Liver (tissue), 3 donors: ENCODE data around the gene MAP2K3.
"Not testable (repeated sequence)": the region's sequence is repeated elsewhere in the genome, so short reads cannot be mapped to it uniquely, and the experiment has no call there.

Source experiments
- FOXA1 ChIP-seq: IDR thresholded peaks from 2 replicates; pipeline ENCODE4 v1.6.1; 2016; ENCODE audit warnings: antibody characterized with exemption
- FOXA2 ChIP-seq: IDR thresholded peaks from 2 replicates; pipeline ENCODE4 v1.6.1; 2016; ENCODE audit warnings: antibody characterized with exemption
- GABPA ChIP-seq, 2 donors: IDR thresholded peaks in 1 of 2; conservative IDR thresholded peaks in 1 of 2; 2 replicates each; pipeline ENCODE4 v1.6.1; 2016; ENCODE audit warnings: antibody characterized with exemption in 2 of 2, mild to moderate bottlenecking in 1 of 2, moderate library complexity in 1 of 2
- HNF4A ChIP-seq, 2 donors: conservative IDR thresholded peaks; 2 replicates each; pipeline ENCODE4 v1.6.1; 2016; ENCODE audit warnings: antibody characterized with exemption in 2 of 2, mild to moderate bottlenecking in 2 of 2
- MAX ChIP-seq: IDR thresholded peaks from 2 replicates; pipeline ENCODE4 v1.6.1; 2016; ENCODE audit warnings: antibody characterized with exemption
- RAD21 ChIP-seq, 2 donors: IDR thresholded peaks; 2 replicates each; pipeline ENCODE4 v1.6.1; 2016; ENCODE audit warnings: antibody characterized with exemption in 2 of 2, mild to moderate bottlenecking in 2 of 2
- REST ChIP-seq: IDR thresholded peaks from 2 replicates; pipeline ENCODE4 v1.6.1; 2016; ENCODE audit warnings: antibody characterized with exemption, mild to moderate bottlenecking
- RXRA ChIP-seq, 2 donors: IDR thresholded peaks; 2 replicates each; pipeline ENCODE4 v1.6.1; 2017 to 2018; ENCODE audit warnings: antibody characterized with exemption in 2 of 2, mild to moderate bottlenecking in 1 of 2
- SP1 ChIP-seq: IDR thresholded peaks from 2 replicates; pipeline ENCODE4 v1.6.1; 2018; ENCODE audit warnings: antibody characterized with exemption, mild to moderate bottlenecking
- TAF1 ChIP-seq: conservative IDR thresholded peaks from 2 replicates; pipeline ENCODE4 v1.6.1; 2016; ENCODE audit warnings: antibody characterized with exemption, mild to moderate bottlenecking
- YY1 ChIP-seq: IDR thresholded peaks from 2 replicates; pipeline ENCODE4 v1.6.1; 2016; ENCODE audit warnings: antibody characterized with exemption, mild to moderate bottlenecking
- ZBTB33 ChIP-seq: IDR thresholded peaks from 2 replicates; pipeline ENCODE4 v1.6.1; 2016; ENCODE audit warnings: antibody characterized with exemption
- TF ChIP-seq, protein P1 (sequence below): IDR thresholded peaks from 2 replicates; pipeline ENCODE4 v1.6.1; 2016; ENCODE audit warnings: antibody characterized with exemption
- TF ChIP-seq, protein P2 (sequence below): fragments of 150-350 bp; IDR thresholded peaks from 2 replicates; pipeline ENCODE4 v1.5.1; 2017; ENCODE audit warnings: improper control_type of control experiment, low read depth, low read length; ENCODE audit not compliant: missing input control
- donor health status: healthy.
- donor health status: healthy.

DNA sequence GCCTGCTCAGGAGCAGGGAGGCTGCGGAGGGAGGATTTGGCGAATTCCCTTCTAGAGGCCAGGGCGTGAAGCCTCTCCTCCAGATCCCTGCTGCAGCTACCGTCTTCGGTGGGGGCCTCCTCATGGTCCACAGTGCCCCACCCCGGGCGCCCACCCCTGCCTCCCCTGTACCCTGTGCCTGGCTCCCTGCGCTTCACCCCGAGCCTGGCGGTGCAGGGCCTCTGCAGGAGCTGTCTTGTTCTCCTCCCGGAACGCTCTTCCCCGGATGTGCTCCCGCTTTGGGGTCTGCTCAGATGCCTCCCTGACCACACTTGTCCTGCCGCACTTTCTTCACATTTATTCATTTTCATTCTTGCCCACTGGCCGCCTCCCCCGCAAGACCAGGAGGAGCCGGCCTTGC lies 33.3 kb downstream of the MAP2K3 start:
- TF ChIP-seq, protein P1, sequence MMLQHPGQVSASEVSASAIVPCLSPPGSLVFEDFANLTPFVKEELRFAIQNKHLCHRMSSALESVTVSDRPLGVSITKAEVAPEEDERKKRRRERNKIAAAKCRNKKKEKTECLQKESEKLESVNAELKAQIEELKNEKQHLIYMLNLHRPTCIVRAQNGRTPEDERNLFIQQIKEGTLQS: not testable (repeated sequence)
- TF ChIP-seq, protein P2, sequence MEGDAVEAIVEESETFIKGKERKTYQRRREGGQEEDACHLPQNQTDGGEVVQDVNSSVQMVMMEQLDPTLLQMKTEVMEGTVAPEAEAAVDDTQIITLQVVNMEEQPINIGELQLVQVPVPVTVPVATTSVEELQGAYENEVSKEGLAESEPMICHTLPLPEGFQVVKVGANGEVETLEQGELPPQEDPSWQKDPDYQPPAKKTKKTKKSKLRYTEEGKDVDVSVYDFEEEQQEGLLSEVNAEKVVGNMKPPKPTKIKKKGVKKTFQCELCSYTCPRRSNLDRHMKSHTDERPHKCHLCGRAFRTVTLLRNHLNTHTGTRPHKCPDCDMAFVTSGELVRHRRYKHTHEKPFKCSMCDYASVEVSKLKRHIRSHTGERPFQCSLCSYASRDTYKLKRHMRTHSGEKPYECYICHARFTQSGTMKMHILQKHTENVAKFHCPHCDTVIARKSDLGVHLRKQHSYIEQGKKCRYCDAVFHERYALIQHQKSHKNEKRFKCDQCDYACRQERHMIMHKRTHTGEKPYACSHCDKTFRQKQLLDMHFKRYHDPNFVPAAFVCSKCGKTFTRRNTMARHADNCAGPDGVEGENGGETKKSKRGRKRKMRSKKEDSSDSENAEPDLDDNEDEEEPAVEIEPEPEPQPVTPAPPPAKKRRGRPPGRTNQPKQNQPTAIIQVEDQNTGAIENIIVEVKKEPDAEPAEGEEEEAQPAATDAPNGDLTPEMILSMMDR: not testable (repeated sequence)
- TF ChIP-seq REST; GABPA (IDR thresholded peaks at IDR 0.05 in 1 of 2, conservative IDR thresholded peaks at IDR 0.05 in 1 of 2); TAF1; RXRA (IDR thresholded peaks at IDR 0.05); MAX; FOXA1; SP1; HNF4A (conservative IDR thresholded peaks at IDR 0.05); FOXA2; RAD21 (IDR thresholded peaks at IDR 0.05); YY1; ZBTB33: not testable (repeated sequence)
